ENCODE data around the gene CDHR1.
"Not testable (repeated sequence)": the region's sequence is repeated elsewhere in the genome, so short reads cannot be mapped to it uniquely, and the experiment has no call there.

GRCh38 chr10:84180386-84180785 lies 14.0 kb upstream of the CDHR1 start:
- TF ChIP-seq CTCF (conservative IDR thresholded peaks at IDR 0.05 in 1 of 2, IDR thresholded peaks at IDR 0.05 in 1 of 2; ENCODE audit: low read depth in 1 of 2, low read length in 2 of 2); EZH2 (IDR thresholded peaks at IDR 0.05; ENCODE audit: low read length, missing control alignments): not testable (repeated sequence)
